OCI-LY1 (cell line): ENCODE measurements around the gene KLF7.

ENCODE experiments used
- EZH2 ChIP-seq: fragments of 200-600 bp; sonication (generic), shearing (Covaris generic); IDR thresholded peaks from 2 replicates; pipeline ENCODE4 v1.8.0; 2017; ENCODE audit warnings: borderline replicate concordance, mixed run types, mild to moderate bottlenecking, antibody characterized with exemption, low read length, moderate library complexity, mixed read lengths
- TF ChIP-seq, protein P1 (sequence below): fragments of 200-600 bp; sonication (generic), shearing (Covaris generic); IDR thresholded peaks from 2 replicates; pipeline ENCODE4 v1.5.1; 2017; ENCODE audit warnings: mild to moderate bottlenecking, antibody characterized with exemption, low read length, moderate library complexity, mixed read lengths

DNA sequence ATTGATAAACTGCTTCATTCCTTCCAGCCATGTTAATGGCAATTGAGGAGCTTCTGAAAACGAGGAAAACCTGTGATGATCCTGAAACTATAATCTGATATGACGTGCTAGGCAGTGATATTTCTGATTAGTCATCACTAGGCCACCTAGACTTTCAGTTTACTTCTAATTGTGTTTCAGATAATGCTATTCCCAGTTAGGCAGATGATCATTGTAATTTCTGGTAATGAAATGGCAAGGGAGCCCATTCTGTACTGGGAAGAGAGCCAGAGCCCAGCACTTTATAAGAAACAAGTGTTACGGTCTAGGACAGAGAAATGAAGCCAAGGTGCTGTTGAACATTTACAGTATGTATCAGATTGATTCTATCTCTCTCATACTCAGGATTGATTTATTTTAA lies 120.2 kb downstream of the KLF7 start:
- TF ChIP-seq, protein P1, sequence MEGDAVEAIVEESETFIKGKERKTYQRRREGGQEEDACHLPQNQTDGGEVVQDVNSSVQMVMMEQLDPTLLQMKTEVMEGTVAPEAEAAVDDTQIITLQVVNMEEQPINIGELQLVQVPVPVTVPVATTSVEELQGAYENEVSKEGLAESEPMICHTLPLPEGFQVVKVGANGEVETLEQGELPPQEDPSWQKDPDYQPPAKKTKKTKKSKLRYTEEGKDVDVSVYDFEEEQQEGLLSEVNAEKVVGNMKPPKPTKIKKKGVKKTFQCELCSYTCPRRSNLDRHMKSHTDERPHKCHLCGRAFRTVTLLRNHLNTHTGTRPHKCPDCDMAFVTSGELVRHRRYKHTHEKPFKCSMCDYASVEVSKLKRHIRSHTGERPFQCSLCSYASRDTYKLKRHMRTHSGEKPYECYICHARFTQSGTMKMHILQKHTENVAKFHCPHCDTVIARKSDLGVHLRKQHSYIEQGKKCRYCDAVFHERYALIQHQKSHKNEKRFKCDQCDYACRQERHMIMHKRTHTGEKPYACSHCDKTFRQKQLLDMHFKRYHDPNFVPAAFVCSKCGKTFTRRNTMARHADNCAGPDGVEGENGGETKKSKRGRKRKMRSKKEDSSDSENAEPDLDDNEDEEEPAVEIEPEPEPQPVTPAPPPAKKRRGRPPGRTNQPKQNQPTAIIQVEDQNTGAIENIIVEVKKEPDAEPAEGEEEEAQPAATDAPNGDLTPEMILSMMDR: no peak
- no peak for TF ChIP-seq EZH2
